KOPT-K1 (cell line): ENCODE measurements around the gene SMARCA2.

Experiments
- H3K27ac ChIP-seq: fragments of 200-600 bp; sonication (generic); 2 replicates; pipeline ENCODE4 v1.5.1; 2016; ENCODE audit warnings: antibody characterized with exemption, mild to moderate bottlenecking, low read depth, low read length; ENCODE audit not compliant: poor library complexity, severe bottlenecking
- H3K36me3 ChIP-seq: fragments of 200-600 bp; sonication (generic); 2 replicates; pipeline ENCODE4 v1.5.1; 2017; ENCODE audit warnings: antibody characterized with exemption, mild to moderate bottlenecking, low read length, moderate library complexity; ENCODE audit not compliant: insufficient read depth
- H3K9me3 ChIP-seq: fragments of 200-600 bp; sonication (generic); 2 replicates; pipeline ENCODE4 v1.5.1; 2017; ENCODE audit warnings: antibody characterized with exemption, low read length, mild to moderate bottlenecking; ENCODE audit not compliant: insufficient read depth, poor library complexity, severe bottlenecking

Gene SMARCA2

DNA sequence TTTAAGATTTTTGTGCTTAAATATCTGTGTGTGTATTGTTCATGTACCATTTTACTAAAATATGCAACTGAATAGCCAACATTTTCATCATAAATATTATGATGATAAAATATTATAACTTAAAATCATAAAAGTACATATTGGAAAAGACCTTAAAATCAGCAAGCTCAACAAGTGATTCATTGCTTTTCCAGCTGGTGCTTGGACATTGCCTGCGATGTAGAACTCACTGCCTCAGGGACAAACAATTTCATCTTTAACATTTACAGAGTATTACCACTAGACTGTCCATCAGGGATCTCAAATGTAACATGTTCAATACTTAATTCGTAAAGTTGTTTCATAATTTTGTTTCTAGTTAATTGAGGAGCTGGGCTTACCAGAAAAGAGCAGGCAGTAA lies 17.5 kb upstream of the SMARCA2 start:
- H3K27ac ChIP-seq = no peak overlapping the region
- no peaks in the 10 kb centered on the region for H3K9me3 ChIP-seq
- H3K36me3 ChIP-seq = no peaks in the 10 kb centered on the region

DNA sequence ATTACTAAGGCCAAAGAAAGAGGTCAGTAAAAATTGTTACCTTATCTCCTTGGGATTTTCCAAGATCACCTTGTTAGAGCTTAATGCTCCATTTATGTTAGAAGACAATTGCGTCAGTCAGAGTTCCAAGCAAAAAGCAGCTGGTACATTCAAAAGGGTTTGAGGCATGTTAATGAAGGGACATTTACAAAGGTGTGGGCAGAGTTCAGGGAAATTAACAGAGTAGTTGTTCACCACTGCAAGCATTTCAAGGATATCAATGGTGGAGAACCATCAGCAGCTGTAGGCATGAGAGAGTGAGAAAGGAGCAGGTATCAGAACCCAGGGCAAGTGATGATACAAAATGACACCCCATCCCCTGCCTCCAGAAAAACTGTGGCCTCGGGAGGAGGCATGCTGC lies 17.0 kb upstream of the SMARCA2 start:
- Histone ChIP-seq H3K36me3 (no peaks in the 10 kb centered on the region), H3K9me3 (no peaks in the 10 kb centered on the region), H3K27ac (no peak overlapping the region)

DNA sequence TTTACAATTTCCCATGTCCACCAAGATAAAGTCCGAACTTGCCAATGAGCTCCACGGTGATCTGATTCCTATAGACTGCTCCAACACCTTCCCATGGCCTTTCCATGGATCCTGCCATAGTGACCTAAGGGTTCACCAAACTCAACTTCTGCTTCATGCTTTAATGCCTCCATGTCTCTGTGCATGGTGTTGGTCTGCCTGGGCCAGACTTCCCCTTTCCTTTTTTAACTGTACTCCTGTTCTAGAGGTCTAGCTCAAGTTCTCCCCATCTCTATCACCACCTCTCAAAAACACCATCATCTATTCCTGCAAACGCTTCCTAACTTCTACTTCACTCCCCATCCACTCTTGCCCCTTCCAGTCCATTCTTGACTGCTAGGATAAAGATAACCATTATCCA lies 14.8 kb upstream of the SMARCA2 start:
- Histone ChIP-seq H3K9me3 (no peaks in the 10 kb centered on the region), H3K36me3 (no peaks in the 10 kb centered on the region), H3K27ac (no peak overlapping the region)

DNA sequence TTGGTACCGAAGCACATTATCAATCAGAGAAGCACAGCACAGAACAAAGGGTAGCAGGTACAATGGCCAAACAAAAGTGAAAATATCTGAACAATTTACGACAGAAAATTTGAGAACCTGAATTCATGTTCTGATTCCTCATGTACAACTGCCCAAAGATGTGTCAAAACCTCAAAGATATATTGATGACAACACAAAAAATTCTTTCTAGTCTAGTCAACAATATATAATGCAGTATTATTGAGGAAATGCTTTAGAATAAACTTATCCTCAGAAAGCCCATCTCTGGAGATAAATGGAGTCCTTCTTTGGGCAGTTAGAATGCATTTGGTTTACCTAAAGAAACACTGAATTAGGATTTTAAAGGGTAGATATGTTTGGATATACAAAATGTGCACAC lies 6.8 kb upstream of the SMARCA2 start:
- no peaks in the 10 kb centered on the region for H3K36me3 ChIP-seq
- no peak overlapping the region for H3K27ac ChIP-seq
- no peaks in the 10 kb centered on the region for H3K9me3 ChIP-seq

DNA sequence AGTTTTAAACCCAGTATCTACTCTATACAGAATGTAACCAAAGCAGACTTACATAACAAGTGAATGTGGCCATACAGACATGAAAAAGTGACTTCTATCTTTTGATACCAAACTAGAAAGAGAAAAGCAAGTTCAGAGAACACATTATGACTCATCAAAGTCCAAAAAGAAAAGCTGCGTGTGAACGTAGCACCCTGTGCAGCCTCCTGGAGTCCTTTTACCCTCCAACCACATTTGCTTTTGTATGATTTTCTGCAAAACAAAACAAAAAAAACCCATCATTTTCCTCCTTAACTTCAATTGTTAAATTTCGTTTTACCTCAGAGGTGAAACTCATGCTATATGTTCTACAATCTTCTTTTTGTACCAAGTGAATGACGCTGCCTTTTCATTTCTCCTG lies 2.8 kb upstream of the SMARCA2 start:
- Histone ChIP-seq H3K27ac (no peak overlapping the region), H3K36me3 (no peaks in the 10 kb centered on the region), H3K9me3 (no peaks in the 10 kb centered on the region)

DNA sequence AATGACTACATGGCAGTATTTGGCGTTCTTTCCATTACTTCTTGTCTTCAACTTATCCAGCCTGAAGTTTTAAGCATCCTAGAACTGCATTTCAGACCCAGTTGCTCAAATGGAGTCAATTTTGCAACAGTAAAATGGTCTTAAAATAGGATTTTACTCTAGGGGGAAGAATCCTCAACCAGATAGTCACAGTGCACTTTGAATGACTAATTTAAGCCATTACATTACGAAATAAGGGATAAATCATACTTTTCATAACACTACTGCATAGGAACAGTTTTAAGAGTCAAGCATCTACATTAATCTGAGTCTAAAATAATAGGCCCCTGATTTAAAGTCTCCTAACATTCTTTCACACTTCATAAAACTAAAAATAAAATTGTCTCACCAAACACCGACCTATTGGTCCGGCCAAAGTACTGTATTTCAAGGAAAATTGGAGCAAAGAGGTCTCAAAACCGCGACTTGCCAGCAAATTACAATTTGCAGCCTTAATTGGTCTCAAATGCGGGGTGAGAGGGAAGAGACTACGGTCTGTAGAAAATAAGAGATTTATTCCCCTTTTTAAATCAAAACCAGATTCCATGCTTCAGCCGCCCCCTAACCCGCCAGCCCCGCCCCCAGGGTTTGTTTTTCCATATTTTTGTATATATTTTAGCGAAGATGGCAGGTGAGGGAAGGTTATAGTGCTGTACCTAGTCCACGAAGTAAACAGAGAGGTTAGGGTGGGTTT lies 1.2 kb upstream of the SMARCA2 start:
- Histone ChIP-seq H3K9me3 (no peaks in the 10 kb centered on the region), H3K36me3 (no peaks in the 10 kb centered on the region), H3K27ac (no peak overlapping the region)

DNA sequence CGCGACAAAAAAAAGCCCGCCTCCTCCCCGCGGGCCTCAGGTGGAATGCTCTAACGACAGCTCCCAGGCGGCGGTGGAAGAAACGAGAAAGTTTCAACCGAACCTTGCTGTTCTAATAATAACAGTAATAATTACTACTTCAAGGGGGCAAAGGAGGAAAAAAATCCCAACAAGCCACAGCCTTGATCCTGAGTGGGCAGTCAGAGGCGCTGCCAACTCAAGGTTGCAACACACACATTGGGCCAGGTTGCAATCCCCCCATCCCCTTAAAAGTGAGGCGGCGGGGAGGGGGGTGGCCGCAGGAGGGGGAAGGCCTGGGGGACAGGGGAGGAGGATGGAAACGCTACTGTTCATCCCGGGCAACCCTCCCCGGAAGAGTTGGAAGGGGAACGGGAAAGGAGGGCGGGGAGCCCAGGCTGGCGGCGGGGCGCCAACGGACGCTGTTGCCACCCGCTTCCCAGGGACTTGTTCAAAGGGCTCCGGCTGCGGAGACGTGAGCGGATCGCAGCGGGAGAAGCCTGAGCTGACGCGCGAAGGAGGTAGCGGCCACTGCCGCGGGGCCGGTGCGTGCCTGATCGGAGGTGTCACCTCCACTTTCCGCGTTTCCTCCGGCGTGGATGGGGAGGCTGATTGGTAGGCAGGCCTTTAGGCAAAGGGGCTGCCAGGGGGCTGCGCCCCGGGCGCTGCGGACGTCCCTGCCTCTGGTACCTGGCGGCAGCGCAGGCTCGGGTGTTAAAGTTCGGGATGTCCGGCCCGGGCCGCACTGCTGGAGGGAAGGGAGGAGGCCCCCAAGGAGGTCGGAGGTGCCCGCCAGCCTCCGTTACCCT lies 647 bp downstream of the SMARCA2 start:
- Histone ChIP-seq H3K9me3 (no peaks in the 10 kb centered on the region), H3K36me3 (no peaks in the 10 kb centered on the region), H3K27ac (no peak overlapping the region)

DNA sequence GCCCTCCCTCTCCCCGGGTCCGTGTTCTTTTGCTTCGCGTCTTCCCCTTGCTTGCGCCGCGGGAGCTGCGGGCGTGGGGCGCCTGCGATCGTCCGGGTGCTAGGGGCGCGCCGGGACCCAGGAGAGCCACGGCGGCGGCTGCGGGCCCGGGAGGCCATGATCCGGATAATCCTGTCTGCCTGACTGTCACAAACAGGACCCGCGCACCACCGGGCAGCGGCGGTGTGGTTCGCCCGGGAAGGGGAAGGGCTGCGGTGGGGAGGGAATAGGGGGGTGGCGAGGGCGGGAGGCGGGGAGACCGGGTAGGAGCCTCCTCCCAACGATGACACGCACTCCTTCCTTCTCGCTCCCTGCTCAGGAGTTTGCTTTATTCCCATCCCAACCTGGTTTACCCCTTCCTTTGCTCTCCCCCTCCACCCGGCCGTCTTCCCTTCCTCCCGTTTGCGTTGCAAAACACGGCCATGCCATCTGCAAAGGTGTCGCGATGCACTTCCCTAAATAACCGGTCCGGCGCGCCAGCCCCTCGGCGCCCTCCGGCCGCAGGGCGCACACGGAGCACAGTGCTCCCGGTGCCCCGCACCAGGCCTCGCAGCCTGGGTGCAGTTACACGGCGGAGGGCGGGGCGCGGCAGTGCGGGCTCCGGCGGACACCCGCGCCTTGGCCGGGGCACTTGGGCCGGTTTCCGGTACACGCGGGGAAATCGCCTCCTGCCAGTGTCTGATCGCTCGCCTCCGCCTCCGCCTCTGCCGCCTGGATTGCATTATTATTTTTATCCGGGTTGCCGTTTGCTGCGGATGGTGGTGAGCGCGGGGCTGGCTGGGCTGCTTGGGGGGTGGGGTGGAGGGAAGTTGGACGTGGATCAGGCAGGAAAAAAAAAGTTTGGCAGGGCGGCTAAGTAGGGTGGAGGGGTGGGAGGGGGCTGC lies 1.5 kb downstream of the SMARCA2 start:
- no peaks in the 10 kb centered on the region for H3K9me3 ChIP-seq
- H3K36me3 ChIP-seq = no peaks in the 10 kb centered on the region
- H3K27ac ChIP-seq = no peak overlapping the region

DNA sequence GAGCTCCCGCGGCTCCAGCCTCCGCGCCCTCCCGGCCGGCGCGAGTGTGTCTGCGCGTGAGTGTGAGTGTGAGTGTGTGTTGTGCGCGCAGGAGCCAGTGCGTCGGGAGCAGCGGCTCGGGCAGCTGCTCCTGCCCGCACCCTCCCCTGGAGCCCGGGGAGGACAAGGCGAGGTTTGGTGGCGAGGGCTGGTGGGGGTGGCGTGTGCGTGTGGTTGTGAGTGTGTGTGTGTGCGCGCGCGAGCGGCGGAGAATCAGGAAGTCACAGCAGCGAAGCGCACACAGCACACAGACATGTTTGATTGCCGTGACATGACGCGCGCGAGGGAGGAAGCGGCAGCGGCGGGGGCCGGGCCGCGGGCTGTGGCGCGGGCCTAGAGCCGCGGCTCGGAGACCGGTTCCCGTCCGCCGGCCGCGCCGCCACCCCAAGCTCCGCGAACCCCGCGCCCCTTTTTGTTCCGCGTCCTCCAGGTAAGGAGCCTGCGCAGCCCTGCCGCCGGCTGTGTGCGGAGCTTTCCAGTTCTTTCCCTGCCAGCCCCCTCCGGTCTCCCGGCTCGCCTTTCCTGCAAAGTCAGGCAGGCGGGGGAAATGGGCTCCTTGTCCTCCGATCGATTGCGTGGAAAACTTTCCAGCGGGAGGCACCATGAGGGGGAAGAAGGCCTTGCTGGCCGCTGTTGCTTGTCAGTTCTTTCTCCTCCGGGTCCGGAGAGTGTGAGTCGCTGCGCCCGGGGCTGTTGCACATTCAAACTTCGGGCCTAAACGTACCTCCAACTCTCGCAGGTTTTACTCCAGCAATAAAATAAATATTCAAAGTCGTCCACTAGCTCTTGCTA lies 2.4 kb downstream of the SMARCA2 start:
- Histone ChIP-seq H3K36me3 (no peaks in the 10 kb centered on the region), H3K27ac (no peak overlapping the region)

DNA sequence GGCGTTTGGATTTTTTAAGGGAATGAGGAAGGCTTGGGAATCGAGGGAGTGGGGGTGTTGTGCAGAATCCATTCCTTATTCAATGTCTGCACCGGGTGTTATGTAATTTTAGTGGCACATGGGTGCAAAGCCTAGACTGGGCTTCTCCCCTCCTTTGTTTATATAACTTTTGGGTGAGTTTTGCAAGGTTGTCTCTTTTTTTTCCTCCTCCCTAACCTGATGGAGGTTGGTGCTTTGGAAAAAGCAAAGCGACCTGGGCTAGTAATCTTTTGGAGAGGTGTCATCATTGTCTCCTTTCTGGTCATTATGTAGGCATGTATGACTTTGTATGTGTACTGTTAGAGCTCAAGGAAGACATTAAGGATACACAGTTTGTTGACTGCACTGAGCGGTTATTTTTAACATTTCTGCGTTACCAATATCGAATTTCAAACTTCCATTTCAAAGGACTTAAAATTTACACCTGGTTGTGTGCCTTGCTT lies 3.1 kb downstream of the SMARCA2 start:
- Histone ChIP-seq H3K9me3 (no peaks in the 10 kb centered on the region), H3K36me3 (no peaks in the 10 kb centered on the region), H3K27ac (no peak overlapping the region)

More for the DNA sequence above, 2.4 kb downstream of the SMARCA2 start:
- no peaks in the 10 kb centered on the region for H3K9me3 ChIP-seq

DNA sequence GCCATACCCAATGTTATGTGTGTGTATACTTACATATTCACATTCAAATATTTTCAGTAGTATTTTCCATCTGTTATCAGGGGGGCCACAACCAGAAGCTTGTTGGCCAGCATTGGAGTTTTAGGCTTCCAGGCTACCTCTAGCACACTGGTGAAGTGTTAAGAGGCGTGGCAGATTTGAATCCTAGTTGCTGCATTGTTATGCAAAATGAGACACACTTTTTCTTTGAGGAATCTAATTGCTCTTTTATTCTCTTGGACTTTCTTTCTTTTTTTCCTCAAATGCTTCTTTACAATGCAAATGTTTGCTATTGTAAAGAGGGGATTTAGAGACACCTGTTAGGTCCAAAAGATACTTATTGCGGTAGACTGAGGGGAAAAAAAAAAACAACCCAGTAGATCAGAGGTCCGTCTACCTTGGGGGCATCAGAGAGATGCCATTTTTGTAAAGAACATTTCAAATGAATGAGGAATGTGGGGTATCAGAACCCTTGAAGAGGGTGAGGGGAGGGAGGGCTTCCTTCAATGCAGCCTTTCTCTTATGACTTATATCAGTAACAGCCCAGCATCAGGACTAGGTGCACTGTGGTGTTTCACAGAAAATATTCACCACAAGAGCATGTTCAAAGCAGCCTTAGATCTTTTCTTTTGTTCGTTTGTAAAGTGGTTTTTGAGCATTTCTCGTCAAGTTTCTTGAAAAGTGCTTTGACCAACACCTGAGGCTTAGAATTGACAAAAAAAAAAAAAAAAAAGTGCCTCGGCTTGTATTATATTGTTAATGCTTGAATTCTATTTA lies 3.8 kb downstream of the SMARCA2 start:
- Histone ChIP-seq H3K27ac (no peak overlapping the region), H3K9me3 (no peaks in the 10 kb centered on the region), H3K36me3 (no peaks in the 10 kb centered on the region)

DNA sequence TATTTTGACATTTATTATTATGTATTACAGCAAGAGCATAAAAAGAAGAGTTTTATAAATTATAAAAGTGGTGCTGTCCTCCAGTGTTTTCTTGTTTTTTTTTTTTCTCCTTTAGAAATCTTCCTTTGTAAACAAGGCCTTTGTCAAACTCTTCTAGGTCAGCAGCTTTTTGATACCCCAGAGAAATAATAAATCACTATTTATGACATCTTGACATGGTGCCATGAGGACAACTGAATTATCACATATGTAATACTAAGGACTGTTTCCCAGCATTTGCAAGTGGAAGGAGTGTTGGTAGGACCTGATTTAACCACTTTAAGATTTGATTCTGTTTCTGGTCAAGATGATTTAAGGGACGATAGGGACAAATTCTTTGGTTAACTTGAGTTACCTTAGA lies 4.6 kb downstream of the SMARCA2 start:
- Histone ChIP-seq H3K9me3 (no peaks in the 10 kb centered on the region), H3K27ac (no peak overlapping the region), H3K36me3 (no peaks in the 10 kb centered on the region)

DNA sequence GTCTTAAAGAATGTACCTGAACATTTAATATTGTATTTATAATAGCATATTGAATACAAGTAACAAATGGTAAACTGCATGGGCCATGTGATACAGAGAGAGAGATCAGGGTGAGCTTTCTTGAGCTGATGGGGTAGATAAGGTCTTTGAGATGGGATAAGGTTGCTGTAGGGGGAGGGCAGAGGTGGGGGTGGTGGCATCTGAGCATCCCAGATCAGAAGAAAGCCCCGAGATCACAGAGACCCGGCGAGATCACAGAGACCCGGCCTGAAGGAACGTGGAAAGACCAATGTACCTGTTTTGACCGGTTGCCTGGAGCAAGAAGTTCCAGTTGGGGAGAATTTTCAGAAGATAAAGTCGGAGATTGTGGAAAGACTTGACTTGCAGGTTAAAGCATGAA lies 6.6 kb downstream of the SMARCA2 start:
- no peak overlapping the region for H3K27ac ChIP-seq

DNA sequence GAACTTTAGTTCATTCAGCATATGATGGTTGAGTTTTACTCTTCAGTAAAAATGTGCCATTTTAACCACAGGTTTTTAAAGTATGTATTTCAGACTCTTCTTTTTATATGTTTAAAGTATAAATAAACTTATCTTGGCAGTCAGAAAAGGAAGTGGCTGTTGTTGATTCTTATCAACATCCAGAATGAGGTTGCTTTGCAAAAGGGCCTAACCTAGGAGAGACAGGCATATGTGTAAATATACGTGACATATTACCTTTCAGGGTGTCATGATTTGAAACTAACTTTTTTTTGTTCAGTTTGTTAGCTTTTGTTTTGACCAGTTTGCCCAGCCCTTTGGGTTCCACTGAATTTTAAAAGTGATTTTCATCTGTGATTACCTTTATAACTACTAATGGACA lies 7.4 kb downstream of the SMARCA2 start:
- no peaks in the 10 kb centered on the region for H3K36me3 ChIP-seq
- H3K27ac ChIP-seq = no peak overlapping the region
- H3K9me3 ChIP-seq = no peaks in the 10 kb centered on the region

More for the DNA sequence above, 6.6 kb downstream of the SMARCA2 start:
- Histone ChIP-seq H3K36me3 (no peaks in the 10 kb centered on the region), H3K9me3 (no peaks in the 10 kb centered on the region)
